Activated CD8-positive, alpha-beta T cell treated with anti-CD3 and anti-CD28 coated beads for 36 hours (primary cell): ENCODE data around the gene TTC39C. TPM values are rescaled to one million over a fixed set of nuclear protein-coding genes. Genes with fewer than 3 reads are reported as not detected.

Source experiments
- ATAC-seq: fragments of 200-7000 bp; cut with Tn5 transposase; one replicate; pipeline ENCODE4 v1.10.0; 2021; ENCODE audit warnings: mild to moderate bottlenecking, moderate library complexity
- CTCF ChIA-PET: fragments of 350-600 bp; sonication (Branson Sonifier 250); formaldehyde crosslinking; loops from one replicate; lab custom pipeline; 2021; ENCODE audit warnings: antibody characterized with exemption; lab: Charles Lee
- POLR2A ChIA-PET: fragments of 350-600 bp; sonication (Branson Sonifier 250); formaldehyde crosslinking; loops from one replicate; lab custom pipeline; 2021; ENCODE audit warnings: antibody characterized with exemption; lab: Charles Lee
- DNase-seq: peaks from one replicate; pipeline ENCODE4 v3.0.0-alpha.2; 2020
- H3K27ac Mint-ChIP-seq: one replicate; pipeline ENCODE4 v1.8.0; 2021; ENCODE audit warnings: mild to moderate bottlenecking, mixed read lengths
- H3K27me3 Mint-ChIP-seq: one replicate; pipeline ENCODE4 v1.8.0; 2021; ENCODE audit warnings: mixed read lengths
- H3K36me3 Mint-ChIP-seq: one replicate; pipeline ENCODE4 v1.8.0; 2021; ENCODE audit warnings: low read depth, mixed read lengths
- H3K4me1 Mint-ChIP-seq: one replicate; pipeline ENCODE4 v1.8.0; 2021; ENCODE audit warnings: low read depth, mixed read lengths
- H3K4me3 Mint-ChIP-seq: one replicate; pipeline ENCODE4 v1.8.0; 2021; ENCODE audit warnings: mild to moderate bottlenecking, moderate library complexity, mixed read lengths
- H3K9me3 Mint-ChIP-seq: one replicate; pipeline ENCODE4 v1.8.0; 2021; ENCODE audit warnings: mixed read lengths
- CTCF ChIP-seq: fragments of 200-600 bp; IDR thresholded peaks from one replicate; pipeline ENCODE4 v1.8.0; 2022; ENCODE audit warnings: antibody characterized with exemption, mild to moderate bottlenecking
- intact Hi-C: fragments of 100-400 bp; cut with micrococcal nuclease; formaldehyde crosslinking; loops from one replicate; pipeline ENCODE4 v1.10.0; 2022
- total RNA-seq, 2 experiments: library from RNA; stranded (reverse); gene quantifications; one replicate each; pipeline ENCODE4 v1.2.3, GENCODE V29; 2021

The TTC39C gene
- total RNA-seq, 2 experiments from 2014 or later: 37.9 to 43.0 TPM

- intact Hi-C loops: no loop called here
- no peak overlapping the region for H3K4me3 Mint-ChIP-seq
- H3K27me3 Mint-ChIP-seq: no peaks in the 10 kb centered on the region
- peaks cover 64% of the 10 kb centered on the region for H3K4me1 Mint-ChIP-seq
- ChIA-PET CTCF (interaction anchor here (0.9 to 2.1 kb wide), 2 partner anchors 9 to 10 kb away, joined by 4 read pairs; no protein-coding TSS in a partner anchor), POLR2A (no interaction called here)
- no peak overlapping the region for H3K27ac Mint-ChIP-seq
- no peaks in the 10 kb centered on the region for H3K9me3 Mint-ChIP-seq
- DNase-seq (no peak), ATAC-seq (no peak)
- H3K36me3 Mint-ChIP-seq: peaks cover 18% of the 10 kb centered on the region
- TF ChIP-seq CTCF: no peak
Measured at GRCh38 chr18:24031916-24032315, 17.4 kb downstream of the TTC39C start.

GRCh38 chr18:24033641-24034412 is 19.3 kb downstream of the TTC39C start:
- intact Hi-C loops: no loop called here
- peak; percentile 55 for ATAC-seq
- POLR2A ChIA-PET: interaction anchor here (1.1 kb wide), 1 partner anchor 9 kb away, joined by 4 read pairs; no protein-coding TSS in a partner anchor
- Mint-ChIP-seq H3K36me3 (peaks cover 19% of the 10 kb centered on the region), H3K27me3 (no peaks in the 10 kb centered on the region), H3K9me3 (no peaks in the 10 kb centered on the region), H3K4me1 (peaks cover 69% of the 10 kb centered on the region), H3K4me3 (no peak overlapping the region), H3K27ac (peak overlapping the region; percentile 55)
- no peak for TF ChIP-seq CTCF
- CTCF ChIA-PET: interaction anchor here (1.0 to 2.1 kb wide), 2 partner anchors 8 to 11 kb away, joined by 4 to 5 read pairs; no protein-coding TSS in a partner anchor
- DNase-seq: no peak

- H3K9me3 Mint-ChIP-seq: no peaks in the 10 kb centered on the region
- H3K36me3 Mint-ChIP-seq: peaks cover 19% of the 10 kb centered on the region
- no peak overlapping the region for H3K4me3 Mint-ChIP-seq
- ATAC-seq: no peak
- H3K4me1 Mint-ChIP-seq: peaks cover 71% of the 10 kb centered on the region
- H3K27ac Mint-ChIP-seq: no peak overlapping the region
- ChIA-PET POLR2A (interaction anchor here (1.5 kb wide), 1 partner anchor 32 kb away, joined by 3 read pairs; no protein-coding TSS in a partner anchor), CTCF (no interaction called here)
- DNase-seq: no peak
- intact Hi-C loops: no loop called here
- H3K27me3 Mint-ChIP-seq: no peaks in the 10 kb centered on the region
- TF ChIP-seq CTCF: no peak
Measured at GRCh38 chr18:24035316-24035715, 20.8 kb downstream of the TTC39C start.

- intact Hi-C loops: no loop called here
- POLR2A ChIA-PET: interaction anchor here (0.8 kb wide), 1 partner anchor 61 kb away, joined by 3 read pairs; no protein-coding TSS in a partner anchor
- peaks cover 8% of the 10 kb centered on the region for H3K36me3 Mint-ChIP-seq
- DNase-seq (no peak), ATAC-seq (peak; percentile 37)
- peaks cover 73% of the 10 kb centered on the region for H3K4me1 Mint-ChIP-seq
- no peak overlapping the region for H3K4me3 Mint-ChIP-seq
- no peaks in the 10 kb centered on the region for H3K27me3 Mint-ChIP-seq
- TF ChIP-seq CTCF: no peak
- H3K27ac Mint-ChIP-seq: peak overlapping the region; percentile 26
- H3K9me3 Mint-ChIP-seq: no peaks in the 10 kb centered on the region
- CTCF ChIA-PET: no interaction called here
Measured at GRCh38 chr18:24039671-24040070, 25.1 kb downstream of the TTC39C start.

GRCh38 chr18:24041691-24042090 is 27.1 kb downstream of the TTC39C start:
- Mint-ChIP-seq H3K4me1 (peaks cover 68% of the 10 kb centered on the region), H3K36me3 (peaks cover 8% of the 10 kb centered on the region), H3K9me3 (no peaks in the 10 kb centered on the region), H3K27ac (no peak overlapping the region), H3K4me3 (no peak overlapping the region), H3K27me3 (no peaks in the 10 kb centered on the region)
- TF ChIP-seq CTCF: no peak
- intact Hi-C loops: no loop called here
- DNase-seq: no peak
- no peak for ATAC-seq
- ChIA-PET CTCF (interaction anchor here (0.8 to 1.2 kb wide), 4 partner anchors 9 to 19 kb away, joined by 3 to 4 read pairs (median 4); no protein-coding TSS in a partner anchor), POLR2A (interaction anchor here (1.0 to 1.3 kb wide), 2 partner anchors 12 to 14 kb away, joined by 3 read pairs; no protein-coding TSS in a partner anchor)
